ENCODE results near the gene HYAL3.
A peak's percentile ranks its signal among the peaks of the same experiment; 100 is the strongest.

HYAL3 gene

DNA sequence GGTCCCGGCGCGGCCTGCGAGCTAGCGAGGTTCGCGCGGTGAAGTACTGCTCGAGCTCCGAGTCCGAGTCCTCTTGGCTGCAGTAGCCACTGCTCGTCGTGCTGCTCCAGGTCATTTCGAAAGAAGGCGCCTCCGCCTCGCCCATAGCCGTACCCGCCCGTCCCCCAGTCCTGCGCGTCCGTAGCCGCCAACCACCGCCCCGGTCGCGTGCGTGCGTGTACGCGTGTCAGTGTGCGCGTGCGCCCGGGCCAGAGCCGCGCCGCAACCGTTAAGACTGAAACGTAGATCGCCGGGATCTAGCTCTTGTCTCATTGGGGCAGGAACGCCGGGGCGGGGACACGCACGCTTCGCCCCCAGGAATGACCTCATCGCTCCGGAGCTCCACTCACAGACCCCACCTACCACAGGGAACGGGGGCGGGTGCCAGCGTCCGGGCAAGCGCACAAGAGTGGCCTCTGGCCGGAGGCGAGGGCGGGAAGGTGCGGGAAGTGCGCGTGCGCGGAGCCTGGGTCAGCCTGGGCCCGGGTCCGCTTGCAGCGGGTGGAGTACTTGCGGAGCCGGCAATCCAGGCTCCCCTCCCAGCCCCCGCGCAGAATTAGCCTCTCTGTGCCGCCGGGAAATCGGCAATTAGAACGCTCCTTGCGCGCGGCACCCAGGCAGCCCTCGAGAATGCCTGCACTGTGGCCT, 38.1 kb upstream of the HYAL3 start:
- ChIA-PET CTCF (interaction anchor here (0.9 to 6.6 kb wide), 13 partner anchors 10 to 1098 kb away, joined by 3 to 55 read pairs (median 5); partner anchors contain the start of genes CYB561D2, HYAL2, HYAL3 and NAA80), POLR2A (interaction anchor here (0.6 to 2.8 kb wide), 8 partner anchors 9 to 212 kb away, joined by 3 to 30 read pairs (median 4); partner anchors contain the start of genes CYB561D2, HYAL3, NAA80 and NPRL2)
- peak; percentile 99 for DNase-seq (ENCODE audit: extremely low spot score)
- no peak for TF ChIP-seq CTCF (IDR thresholded peaks at IDR 0.05; ENCODE audit: control extremely low read depth, extremely low read depth, low read depth, missing control alignments)

- TF ChIP-seq CTCF (IDR thresholded peaks at IDR 0.05; ENCODE audit: control extremely low read depth, extremely low read depth, low read depth, missing control alignments), result no peak
- POLR2A ChIA-PET, result interaction anchor here (0.6 to 2.8 kb wide), 7 partner anchors 8 to 45 kb away, joined by 3 to 30 read pairs (median 4); partner anchors contain the start of genes CYB561D2, HYAL3, NAA80 and NPRL2
- DNase-seq (ENCODE audit: extremely low spot score), result no peak
- CTCF ChIA-PET, result interaction anchor here (0.9 to 6.6 kb wide), 17 partner anchors 9 to 1098 kb away, joined by 3 to 55 read pairs (median 4); partner anchors contain the start of genes CYB561D2, HYAL2, HYAL3 and NAA80
Measured at GRCh38 chr3:50336452-50337174, 37.4 kb upstream of the HYAL3 start.

DNA sequence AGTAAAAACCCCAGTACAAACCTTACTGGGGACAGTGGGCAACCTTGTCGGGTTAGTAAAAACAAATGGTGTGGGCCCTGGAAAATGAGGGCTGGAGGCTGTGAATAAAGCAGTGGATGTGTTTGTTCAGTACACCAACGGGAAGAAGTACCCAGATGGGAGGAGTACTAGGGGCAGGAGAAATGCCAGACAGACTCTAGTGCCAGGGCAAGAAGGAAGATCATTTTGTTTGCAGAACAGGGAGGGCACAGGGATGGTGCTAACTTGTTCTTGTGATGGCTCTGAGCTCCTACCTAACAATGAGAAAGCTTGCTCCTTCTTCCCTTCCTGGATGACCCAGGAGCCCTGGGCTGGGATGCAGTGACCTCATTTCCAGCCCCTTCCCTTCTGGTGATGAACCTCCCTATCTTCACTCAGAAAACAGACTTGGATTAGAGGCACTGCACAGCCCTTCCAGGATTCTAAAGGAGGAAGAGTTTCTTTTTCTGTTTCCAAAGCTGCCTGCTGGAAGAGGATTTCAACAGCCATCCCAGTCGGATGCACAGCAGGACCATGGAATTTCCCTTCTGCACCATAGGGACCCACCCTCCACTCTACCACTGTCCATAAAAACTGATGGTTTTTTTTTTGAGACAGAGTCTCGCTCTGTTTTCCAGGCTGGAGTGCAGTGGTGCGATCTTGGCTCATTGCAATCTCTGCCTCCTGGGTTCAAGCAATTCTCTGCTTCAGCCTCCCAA, 35.3 kb upstream of the HYAL3 start:
- CTCF ChIA-PET, result interaction anchor here (1.0 to 2.3 kb wide), 4 partner anchors 10 to 88 kb away, joined by 3 to 12 read pairs (median 5); no protein-coding TSS in a partner anchor

GRCh38 chr3:50333744-50334328, 34.6 kb upstream of the HYAL3 start:
- no peak for TF ChIP-seq CTCF (IDR thresholded peaks at IDR 0.05; ENCODE audit: control extremely low read depth, extremely low read depth, low read depth, missing control alignments)
- ChIA-PET POLR2A (no interaction called here), CTCF (interaction anchor here (1.0 to 2.3 kb wide), 4 partner anchors 9 to 87 kb away, joined by 3 to 12 read pairs (median 5); no protein-coding TSS in a partner anchor)
- DNase-seq (ENCODE audit: extremely low spot score), result no peak

More for the DNA sequence above, 35.3 kb upstream of the HYAL3 start:
- POLR2A ChIA-PET, result no interaction called here
- no peak for DNase-seq (ENCODE audit: extremely low spot score)
- TF ChIP-seq CTCF (IDR thresholded peaks at IDR 0.05; ENCODE audit: control extremely low read depth, extremely low read depth, low read depth, missing control alignments), result no peak

- no peak for DNase-seq (ENCODE audit: extremely low spot score)
- ChIA-PET CTCF (interaction anchor here (1.3 to 1.5 kb wide), 2 partner anchors 16 to 71 kb away, joined by 4 read pairs; no protein-coding TSS in a partner anchor), POLR2A (interaction anchor here (0.6 kb wide), 1 partner anchor 937 kb away, joined by 5 read pairs; no protein-coding TSS in a partner anchor)
- no peak for TF ChIP-seq CTCF (IDR thresholded peaks at IDR 0.05; ENCODE audit: control extremely low read depth, extremely low read depth, low read depth, missing control alignments)
Measured at GRCh38 chr3:50331364-50331907, 32.2 kb upstream of the HYAL3 start.

Data from GM10248 (cell line).